PC-9 (cell line): ENCODE data around the gene PODXL2. TPM values are rescaled to one million over a fixed set of nuclear protein-coding genes. Genes with fewer than 3 reads are reported as not detected.

Experiments
- BruUV-seq: library from RNA; stranded (reverse); fragments of 400-500 nt; replicated peaks from 2 replicates; lab custom pipeline; 2021; lab: Mats Ljungman, UMichigan
- CTCF ChIA-PET: fragments of 300-600 bp; sonication (Branson Sonifier 250); formaldehyde crosslinking; loops from one replicate; lab custom pipeline; 2022; ENCODE audit warnings: antibody characterized with exemption; lab: Charles Lee
- POLR2A ChIA-PET: fragments of 300-600 bp; sonication (Branson Sonifier 250); formaldehyde crosslinking; loops from one replicate; lab custom pipeline; 2022; ENCODE audit warnings: antibody characterized with exemption; ENCODE audit not compliant: unreplicated experiment; lab: Charles Lee
- DNase-seq, 2 experiments: peaks; one replicate each; pipeline versions ENCODE4 v3.0.0 to v3.0.0-alpha.2; 2015 to 2022; ENCODE audit warnings: mixed read lengths in 1 of 2
- H2AFZ ChIP-seq: fragments of 200-600 bp; sonication (generic); 2 replicates; pipeline ENCODE4 v1.8.1; 2017; ENCODE audit warnings: antibody characterized with exemption
- H3F3A ChIP-seq: fragments of 200-600 bp; sonication (generic); 2 replicates; pipeline ENCODE4 v1.8.1; 2017; ENCODE audit warnings: antibody characterized with exemption, mild to moderate bottlenecking, low read depth; ENCODE audit not compliant: insufficient read depth
- H3K27ac ChIP-seq: fragments of 200-600 bp; sonication (generic); 2 replicates; pipeline ENCODE4 v1.6.1; 2016; ENCODE audit warnings: mixed run types
- H3K27me3 ChIP-seq: fragments of 200-600 bp; sonication (generic); 2 replicates; pipeline ENCODE4 v1.6.1; 2016; ENCODE audit warnings: low read depth, mixed run types; ENCODE audit not compliant: insufficient read depth
- H3K36me3 ChIP-seq: fragments of 200-600 bp; sonication (generic); 2 replicates; pipeline ENCODE4 v1.6.1; 2016; ENCODE audit warnings: low read depth, mixed run types
- H3K4me1 ChIP-seq: fragments of 200-600 bp; sonication (generic); replicated peaks from 2 replicates; pipeline ENCODE4 v1.6.1; 2016; ENCODE audit warnings: mixed run types; ENCODE audit not compliant: insufficient read depth
- H3K4me2 ChIP-seq: fragments of 200-600 bp; sonication (generic); 2 replicates; pipeline ENCODE4 v1.6.1; 2017; ENCODE audit warnings: mixed run types
- H3K4me3 ChIP-seq: fragments of 200-600 bp; sonication (generic); 2 replicates; pipeline ENCODE4 v1.6.1; 2016; ENCODE audit warnings: mixed run types
- H3K79me2 ChIP-seq: fragments of 200-600 bp; sonication (generic); 2 replicates; pipeline ENCODE4 v1.6.1; 2017; ENCODE audit warnings: low read depth, mixed run types
- H3K9me2 ChIP-seq: fragments of 200-600 bp; sonication (generic); 2 replicates; pipeline ENCODE4 v1.8.1; 2017; ENCODE audit warnings: mild to moderate bottlenecking; ENCODE audit not compliant: insufficient read depth
- H3K9me3 ChIP-seq: fragments of 200-600 bp; sonication (generic); 2 replicates; pipeline ENCODE4 v1.8.1; 2016; ENCODE audit warnings: low read depth; ENCODE audit not compliant: insufficient read depth
- H4K20me1 ChIP-seq: fragments of 200-600 bp; sonication (generic); 2 replicates; pipeline ENCODE4 v1.8.1; 2017; ENCODE audit not compliant: insufficient read depth
- EZH2 ChIP-seq: fragments of 200-600 bp; sonication (generic); IDR thresholded peaks from 2 replicates; pipeline ENCODE4 v1.8.0; 2017; ENCODE audit warnings: antibody characterized with exemption, low read depth
- intact Hi-C: fragments of 100-400 bp; cut with micrococcal nuclease; formaldehyde crosslinking; loops from one replicate; pipeline ENCODE4 v1.10.0; 2022; ENCODE audit not compliant: unreplicated experiment
- total RNA-seq: library from RNA; stranded (reverse); gene quantifications from 2 replicates; pipeline ENCODE4 v1.2.3, GENCODE V29; 2021
- TF ChIP-seq, protein P1 (sequence below): fragments of 200-600 bp; sonication (generic); conservative IDR thresholded peaks from 2 replicates; pipeline ENCODE4 v1.6.1; 2017; ENCODE audit warnings: mixed run types, antibody characterized with exemption, mild to moderate bottlenecking, moderate library complexity

The PODXL2 gene
- total RNA-seq, 1 experiment from 2014 or later, result 11.9 TPM

DNA sequence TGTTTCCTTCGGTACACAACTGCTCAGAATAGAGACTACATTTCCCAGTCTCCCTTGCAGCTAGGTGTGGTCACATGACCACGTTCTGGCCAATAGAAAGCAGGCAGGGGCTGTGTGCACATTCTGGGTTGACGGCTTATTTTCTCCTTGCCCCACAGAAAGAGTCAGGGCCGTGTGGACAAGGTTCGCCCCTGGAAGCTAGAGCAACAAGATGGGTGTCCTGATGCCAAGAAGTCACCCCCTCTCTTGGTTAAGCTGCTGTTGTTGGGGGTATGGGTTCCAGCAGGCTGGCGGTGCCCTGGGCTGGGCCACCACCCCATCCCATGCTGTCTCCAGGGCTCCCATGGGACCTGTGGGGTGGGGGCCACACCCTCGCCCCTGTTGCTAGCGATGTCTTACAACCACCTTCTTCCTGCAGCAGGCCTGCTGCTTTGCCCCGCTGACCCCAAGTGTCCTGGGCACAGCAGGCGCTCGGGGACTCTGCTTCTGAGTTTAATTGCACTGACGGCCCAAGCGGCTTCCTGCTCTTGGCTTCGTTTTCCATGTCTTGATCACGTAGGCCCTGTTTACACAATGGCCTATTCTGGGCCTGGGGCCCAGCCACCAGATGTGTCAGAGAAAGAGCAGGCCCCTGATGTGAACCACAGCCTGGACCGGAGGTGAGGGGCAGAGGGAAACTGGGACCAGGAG, 68.7 kb downstream of the PODXL2 start:
- H3K4me3 ChIP-seq, result no peak overlapping the region
- DNase-seq, result peak in 1 of 2 experiments; percentile 44
- ChIA-PET POLR2A (interaction anchor here (0.6 kb wide), 1 partner anchor 49 kb away, joined by 12 read pairs; no protein-coding TSS in a partner anchor), CTCF (interaction anchor here (0.7 to 1.5 kb wide), 3 partner anchors 50 to 127 kb away, joined by 3 to 5 read pairs (median 3); partner anchors contain the start of gene MCM2)
- H3K4me2 ChIP-seq, result no peak overlapping the region
- no peak for TF ChIP-seq EZH2
- TF ChIP-seq, protein P1, sequence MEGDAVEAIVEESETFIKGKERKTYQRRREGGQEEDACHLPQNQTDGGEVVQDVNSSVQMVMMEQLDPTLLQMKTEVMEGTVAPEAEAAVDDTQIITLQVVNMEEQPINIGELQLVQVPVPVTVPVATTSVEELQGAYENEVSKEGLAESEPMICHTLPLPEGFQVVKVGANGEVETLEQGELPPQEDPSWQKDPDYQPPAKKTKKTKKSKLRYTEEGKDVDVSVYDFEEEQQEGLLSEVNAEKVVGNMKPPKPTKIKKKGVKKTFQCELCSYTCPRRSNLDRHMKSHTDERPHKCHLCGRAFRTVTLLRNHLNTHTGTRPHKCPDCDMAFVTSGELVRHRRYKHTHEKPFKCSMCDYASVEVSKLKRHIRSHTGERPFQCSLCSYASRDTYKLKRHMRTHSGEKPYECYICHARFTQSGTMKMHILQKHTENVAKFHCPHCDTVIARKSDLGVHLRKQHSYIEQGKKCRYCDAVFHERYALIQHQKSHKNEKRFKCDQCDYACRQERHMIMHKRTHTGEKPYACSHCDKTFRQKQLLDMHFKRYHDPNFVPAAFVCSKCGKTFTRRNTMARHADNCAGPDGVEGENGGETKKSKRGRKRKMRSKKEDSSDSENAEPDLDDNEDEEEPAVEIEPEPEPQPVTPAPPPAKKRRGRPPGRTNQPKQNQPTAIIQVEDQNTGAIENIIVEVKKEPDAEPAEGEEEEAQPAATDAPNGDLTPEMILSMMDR, result no peak
- no peaks in the 10 kb centered on the region for H3K79me2 ChIP-seq
- H3K27me3 ChIP-seq, result no peaks in the 10 kb centered on the region
- H3K9me3 ChIP-seq, result no peaks in the 10 kb centered on the region
- H3K9me2 ChIP-seq, result no peaks in the 10 kb centered on the region
- intact Hi-C loops, result no loop called here
- no peaks in the 10 kb centered on the region for H4K20me1 ChIP-seq
- H3F3A ChIP-seq, result 0 out of 2 replicates have a peak, but pooled peaks cover 5% of the 10 kb centered on the region
- H3K4me1 ChIP-seq, result no peaks in the 10 kb centered on the region
- H3K36me3 ChIP-seq, result no peaks in the 10 kb centered on the region
- no peak overlapping the region for H3K27ac ChIP-seq
- BruUV-seq, result no TSS peak
- H2AFZ ChIP-seq, result no peak overlapping the region

DNA sequence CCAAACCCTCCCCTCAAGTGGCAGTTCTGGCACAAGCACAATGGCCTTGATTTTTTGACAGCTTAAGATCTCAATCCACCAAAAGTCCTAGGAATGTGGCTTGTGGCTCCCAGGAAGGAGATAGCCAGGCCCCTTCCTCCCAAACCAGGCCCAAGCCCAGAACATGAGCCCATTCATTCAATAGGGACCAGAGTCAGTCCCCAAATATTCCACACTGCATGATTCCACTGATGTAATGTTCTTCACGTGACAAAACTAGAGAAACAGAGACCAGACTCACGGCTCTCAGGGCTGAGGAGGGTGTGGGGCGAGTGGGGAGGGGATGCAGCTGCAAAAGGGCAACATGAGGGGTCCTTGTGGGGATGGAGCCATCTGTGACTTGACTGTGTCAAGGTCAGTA, 69.3 kb downstream of the PODXL2 start:
- Histone ChIP-seq H4K20me1 (no peaks in the 10 kb centered on the region), H3F3A (0 out of 2 replicates have a peak, but pooled peaks cover 5% of the 10 kb centered on the region), H2AFZ (no peak overlapping the region), H3K36me3 (no peaks in the 10 kb centered on the region), H3K9me2 (no peaks in the 10 kb centered on the region), H3K4me1 (no peaks in the 10 kb centered on the region), H3K79me2 (no peaks in the 10 kb centered on the region), H3K4me2 (no peak overlapping the region), H3K9me3 (no peaks in the 10 kb centered on the region), H3K4me3 (no peak overlapping the region), H3K27ac (no peak overlapping the region), H3K27me3 (no peaks in the 10 kb centered on the region)
- POLR2A ChIA-PET, result no interaction called here
- CTCF ChIA-PET, result no interaction called here
- DNase-seq, result no peak
- no peak for TF ChIP-seq EZH2
- TF ChIP-seq, protein P1, result no peak
- intact Hi-C loops, result no loop called here
- BruUV-seq, result no TSS peak

DNA sequence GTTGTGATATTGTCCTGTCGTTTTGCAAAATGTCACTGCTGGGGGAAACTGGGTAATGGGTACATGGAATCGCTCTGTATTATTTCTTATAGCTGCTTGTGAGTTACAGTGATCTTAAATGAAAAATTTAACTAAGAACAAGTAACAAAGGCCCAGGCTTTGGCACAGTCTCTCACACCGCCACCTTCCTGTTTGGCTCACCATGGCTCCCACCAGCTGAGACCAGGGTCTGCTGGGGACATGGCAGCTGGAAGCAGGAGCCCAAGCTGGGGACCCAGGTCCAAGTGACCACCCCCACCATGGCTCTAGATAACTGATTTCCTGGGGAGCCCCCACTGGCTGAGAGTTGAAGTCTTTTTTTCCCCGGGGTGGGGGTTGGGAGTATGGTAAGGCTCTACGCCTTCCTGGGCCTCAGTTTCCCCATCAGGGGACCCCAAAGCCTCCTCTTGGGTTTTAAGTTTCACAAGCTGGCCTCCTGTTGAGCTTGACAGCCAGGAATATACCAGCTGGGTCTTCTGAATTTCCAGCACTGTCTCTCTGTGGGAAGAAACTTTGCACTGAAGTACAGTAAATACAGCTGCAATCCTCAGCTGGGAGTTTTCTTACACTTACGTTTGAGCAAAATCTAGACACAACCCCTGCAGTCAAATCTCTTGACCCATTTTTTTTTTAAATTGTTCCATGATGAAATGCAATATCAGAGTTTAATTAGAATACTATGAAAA, 69.9 kb downstream of the PODXL2 start:
- Histone ChIP-seq H3K9me2 (no peaks in the 10 kb centered on the region), H3K9me3 (no peaks in the 10 kb centered on the region), H3K27ac (no peak overlapping the region), H4K20me1 (no peaks in the 10 kb centered on the region), H3K4me1 (no peaks in the 10 kb centered on the region), H3K4me3 (no peak overlapping the region), H3K27me3 (no peaks in the 10 kb centered on the region), H2AFZ (no peak overlapping the region), H3K79me2 (no peaks in the 10 kb centered on the region), H3F3A (0 out of 2 replicates have a peak, but pooled peaks cover 5% of the 10 kb centered on the region), H3K4me2 (no peak overlapping the region), H3K36me3 (no peaks in the 10 kb centered on the region)
- ChIA-PET POLR2A (no interaction called here), CTCF (interaction anchor here (0.6 to 0.8 kb wide), 2 partner anchors 91 to 357 kb away, joined by 3 read pairs; no protein-coding TSS in a partner anchor)
- no TSS peak for BruUV-seq
- intact Hi-C loops, result no loop called here
- TF ChIP-seq, protein P1, result no peak
- no peak for TF ChIP-seq EZH2
- no peak for DNase-seq
